ENCODE measurements around the gene SIKE1.
"Not testable (repeated sequence)": the region's sequence is repeated elsewhere in the genome, so short reads cannot be mapped to it uniquely, and the experiment has no call there.

SIKE1 gene

DNA sequence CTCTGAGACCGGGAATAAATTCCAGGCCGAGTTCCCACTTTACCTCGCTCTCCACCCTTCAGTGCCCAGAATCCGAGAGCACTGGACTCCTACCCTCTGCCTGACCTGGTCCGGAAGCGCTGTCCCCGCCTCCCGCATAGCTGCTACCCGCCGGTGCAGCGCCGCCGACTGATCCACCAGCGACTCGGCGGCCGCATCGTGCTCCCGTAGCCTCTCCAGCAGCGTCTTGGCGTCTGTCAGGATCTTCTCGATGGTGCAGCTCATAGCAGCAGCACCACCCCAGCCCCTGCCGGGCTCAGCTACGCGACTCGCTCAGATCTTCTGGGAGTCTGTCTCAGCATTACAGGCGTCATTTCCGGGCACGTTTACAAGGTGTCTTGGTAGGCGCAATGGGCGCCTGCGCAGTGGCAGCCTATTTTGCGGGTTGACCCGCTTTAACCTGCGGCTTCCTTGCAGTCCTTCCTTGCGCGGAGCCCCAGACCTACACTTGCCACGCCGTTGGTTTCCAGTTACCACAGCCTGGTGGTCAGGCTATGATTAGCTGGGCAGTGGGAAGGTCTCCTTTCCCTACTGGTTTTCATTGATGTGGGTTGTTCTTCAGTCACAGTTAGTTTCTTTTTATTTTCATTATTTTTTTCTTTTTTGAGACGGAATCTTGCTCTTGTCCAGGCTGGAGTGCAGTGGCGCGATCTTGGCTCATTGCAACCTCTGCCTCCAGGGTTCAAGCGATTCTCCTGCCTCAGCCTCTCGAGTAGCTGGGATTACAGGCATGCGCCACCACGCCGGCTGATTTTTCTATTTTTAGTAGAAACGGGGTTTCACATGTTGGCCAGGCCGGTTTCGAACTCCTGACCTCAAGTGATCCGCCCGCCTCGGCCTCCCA is at the start of gene SIKE1:
SIKE1 (minus strand) TSS at position 342 of the 883 bp plus-strand sequence; CDS start at position 264, 78 bp downstream.
- no peak for TF ChIP-seq EZH2phosphoT487 (IDR thresholded peaks at IDR 0.05; ENCODE audit: low read depth)
- TF ChIP-seq, protein P1, sequence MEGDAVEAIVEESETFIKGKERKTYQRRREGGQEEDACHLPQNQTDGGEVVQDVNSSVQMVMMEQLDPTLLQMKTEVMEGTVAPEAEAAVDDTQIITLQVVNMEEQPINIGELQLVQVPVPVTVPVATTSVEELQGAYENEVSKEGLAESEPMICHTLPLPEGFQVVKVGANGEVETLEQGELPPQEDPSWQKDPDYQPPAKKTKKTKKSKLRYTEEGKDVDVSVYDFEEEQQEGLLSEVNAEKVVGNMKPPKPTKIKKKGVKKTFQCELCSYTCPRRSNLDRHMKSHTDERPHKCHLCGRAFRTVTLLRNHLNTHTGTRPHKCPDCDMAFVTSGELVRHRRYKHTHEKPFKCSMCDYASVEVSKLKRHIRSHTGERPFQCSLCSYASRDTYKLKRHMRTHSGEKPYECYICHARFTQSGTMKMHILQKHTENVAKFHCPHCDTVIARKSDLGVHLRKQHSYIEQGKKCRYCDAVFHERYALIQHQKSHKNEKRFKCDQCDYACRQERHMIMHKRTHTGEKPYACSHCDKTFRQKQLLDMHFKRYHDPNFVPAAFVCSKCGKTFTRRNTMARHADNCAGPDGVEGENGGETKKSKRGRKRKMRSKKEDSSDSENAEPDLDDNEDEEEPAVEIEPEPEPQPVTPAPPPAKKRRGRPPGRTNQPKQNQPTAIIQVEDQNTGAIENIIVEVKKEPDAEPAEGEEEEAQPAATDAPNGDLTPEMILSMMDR (IDR thresholded peaks at IDR 0.05; ENCODE audit: low read depth, low read length), result no peak
- Histone ChIP-seq H3K4me2 (ENCODE audit: low read length) (peak within 1 kb of the TSS; percentile 75), H3K4me3 (ENCODE audit: low read length) (peak within 1 kb of the TSS; percentile 89), H3K4me1 (ENCODE audit: low read length) (peaks cover 4% of the 10 kb centered on the region; the same call in 1 of the 2 replicates), H3K27me3 (ENCODE audit: low read depth, low read length) (no peaks in the 10 kb centered on the region), H2AFZ (ENCODE audit: low read depth, low read length) (peak within 1 kb of the TSS; percentile 79), H3K9me3 (ENCODE audit: insufficient read depth, low read length) (no peaks in the 10 kb centered on the region), H3K27ac (ENCODE audit: low read length) (peak within 1 kb of the TSS; percentile 26; the same call in 1 of the 2 replicates), H4K20me1 (ENCODE audit: insufficient read depth, low read length) (no peaks in the 10 kb centered on the region), H3K9ac (ENCODE audit: low read length) (peak within 1 kb of the TSS; percentile 71), H3K36me3 (replicated peaks; ENCODE audit: low read depth, low read length) (peaks cover 12% of the 10 kb centered on the region), H3K79me2 (ENCODE audit: low read length) (peaks cover 19% of the 10 kb centered on the region)

DNA sequence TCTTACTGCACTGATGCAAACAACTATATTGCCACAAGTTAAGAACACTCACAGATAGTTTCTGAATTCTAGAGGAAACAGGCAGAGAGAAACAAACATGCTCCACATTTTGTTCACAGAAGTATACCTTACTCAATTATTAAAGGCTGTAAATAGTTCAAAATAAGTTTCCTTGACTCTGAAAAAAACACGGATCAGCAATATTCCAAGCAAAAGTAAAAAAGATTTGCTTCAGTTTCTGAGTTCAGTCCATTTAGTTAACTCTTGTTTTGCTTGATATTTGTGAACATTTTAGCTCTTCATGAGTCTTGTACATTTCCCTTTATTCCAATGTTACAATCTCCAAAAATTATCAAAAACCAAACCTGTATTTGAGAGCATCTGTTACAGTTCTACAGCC is 49.6 kb upstream of the SIKE1 start:
- not testable (repeated sequence) for H3K4me2 ChIP-seq (ENCODE audit: low read length); H3K9me3 ChIP-seq (ENCODE audit: insufficient read depth, low read length); H3K4me1 ChIP-seq (ENCODE audit: low read length); H2AFZ ChIP-seq (ENCODE audit: low read depth, low read length); H3K36me3 ChIP-seq (replicated peaks; ENCODE audit: low read depth, low read length); H4K20me1 ChIP-seq (ENCODE audit: insufficient read depth, low read length); H3K9ac ChIP-seq (ENCODE audit: low read length); H3K27ac ChIP-seq (ENCODE audit: low read length); H3K4me3 ChIP-seq (ENCODE audit: low read length); H3K27me3 ChIP-seq (ENCODE audit: low read depth, low read length); H3K79me2 ChIP-seq (ENCODE audit: low read length)

DNA sequence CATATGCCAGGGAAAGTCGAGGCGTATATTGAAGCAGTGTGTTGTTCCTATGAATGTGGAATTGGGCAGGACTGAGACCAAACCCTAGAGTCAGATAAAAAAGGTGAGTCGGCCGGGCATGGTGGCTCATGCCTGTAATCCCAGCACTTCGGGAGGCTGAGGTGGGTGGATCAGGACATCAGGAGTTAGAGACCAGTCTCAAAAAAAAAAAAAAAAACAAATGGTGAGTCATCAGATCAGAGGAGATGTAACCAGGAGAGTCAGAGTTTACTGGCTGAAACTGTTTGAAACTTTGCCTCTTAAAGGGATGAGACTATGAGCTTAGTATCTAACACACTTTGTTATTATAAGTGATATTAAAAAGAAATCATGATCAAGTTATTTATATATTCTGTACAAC is 47.8 kb upstream of the SIKE1 start:
- no peak for TF ChIP-seq EZH2phosphoT487 (IDR thresholded peaks at IDR 0.05; ENCODE audit: low read depth)
- TF ChIP-seq, protein P1 (IDR thresholded peaks at IDR 0.05; ENCODE audit: low read depth, low read length), result no peak
- no peaks in the 10 kb centered on the region for H3K79me2 ChIP-seq (ENCODE audit: low read length)
- no peaks in the 10 kb centered on the region for H3K36me3 ChIP-seq (replicated peaks; ENCODE audit: low read depth, low read length)
- H3K27ac ChIP-seq (ENCODE audit: low read length), result no peak overlapping the region
- no peaks in the 10 kb centered on the region for H3K27me3 ChIP-seq (ENCODE audit: low read depth, low read length)
- no peaks in the 10 kb centered on the region for H3K4me1 ChIP-seq (ENCODE audit: low read length)
- H3K9ac ChIP-seq (ENCODE audit: low read length), result no peak overlapping the region
- no peaks in the 10 kb centered on the region for H3K9me3 ChIP-seq (ENCODE audit: insufficient read depth, low read length)
- H3K4me2 ChIP-seq (ENCODE audit: low read length), result no peak overlapping the region
- H4K20me1 ChIP-seq (ENCODE audit: insufficient read depth, low read length), result no peaks in the 10 kb centered on the region
- H3K4me3 ChIP-seq (ENCODE audit: low read length), result no peak overlapping the region
- no peak overlapping the region for H2AFZ ChIP-seq (ENCODE audit: low read depth, low read length)

DNA sequence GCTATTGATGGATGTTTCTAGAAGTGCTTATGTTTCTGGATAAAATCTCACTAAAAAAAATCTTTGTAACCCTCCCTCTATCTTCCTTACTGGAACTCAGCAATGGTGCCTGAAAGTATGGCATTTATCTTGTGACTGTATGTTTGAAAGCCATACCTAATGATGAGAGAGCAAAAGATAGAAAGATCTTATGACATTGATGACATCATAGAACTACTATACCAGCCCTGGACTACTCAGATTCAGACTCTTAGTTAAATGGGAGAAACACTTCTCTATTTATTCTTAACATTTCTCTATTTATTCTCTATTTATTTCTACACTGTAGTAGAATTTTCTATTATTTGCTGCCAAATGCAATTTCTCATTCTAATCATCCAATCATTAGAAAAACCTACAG is 41.5 kb upstream of the SIKE1 start:
- H3K4me2 ChIP-seq (ENCODE audit: low read length), result no peak overlapping the region
- H3K27me3 ChIP-seq (ENCODE audit: low read depth, low read length), result no peaks in the 10 kb centered on the region
- H3K9me3 ChIP-seq (ENCODE audit: insufficient read depth, low read length), result no peaks in the 10 kb centered on the region
- H3K4me1 ChIP-seq (ENCODE audit: low read length), result no peaks in the 10 kb centered on the region
- H4K20me1 ChIP-seq (ENCODE audit: insufficient read depth, low read length), result no peaks in the 10 kb centered on the region
- H2AFZ ChIP-seq (ENCODE audit: low read depth, low read length), result no peak overlapping the region
- H3K79me2 ChIP-seq (ENCODE audit: low read length), result no peaks in the 10 kb centered on the region
- no peak overlapping the region for H3K4me3 ChIP-seq (ENCODE audit: low read length)
- H3K36me3 ChIP-seq (replicated peaks; ENCODE audit: low read depth, low read length), result no peaks in the 10 kb centered on the region
- no peak for TF ChIP-seq EZH2phosphoT487 (IDR thresholded peaks at IDR 0.05; ENCODE audit: low read depth)
- TF ChIP-seq, protein P1 (IDR thresholded peaks at IDR 0.05; ENCODE audit: low read depth, low read length), result no peak
- H3K27ac ChIP-seq (ENCODE audit: low read length), result no peak overlapping the region
- H3K9ac ChIP-seq (ENCODE audit: low read length), result no peak overlapping the region
